SK-N-SH (cell line): Measurements from ENCODE around the gene CBS. TPM values are rescaled to one million over a fixed set of nuclear protein-coding genes. Genes with fewer than 3 reads are reported as not detected.
"Not testable (repeated sequence)": the region's sequence is repeated elsewhere in the genome, so short reads cannot be mapped to it uniquely, and the experiment has no call there.

Experiments used
- CTCF ChIA-PET: fragments of 300-600, 350-600 bp; formaldehyde crosslinking; extraction: SDS; loops from one replicate; lab custom pipeline; 2021; lab: Yijun Ruan, JAX
- POLR2A ChIA-PET: fragments of 350-600 bp; sonication (Branson Sonifier 250); formaldehyde crosslinking; extraction: SDS; loops from one replicate; lab custom pipeline; 2020; ENCODE audit warnings: antibody characterized with exemption, inconsistent platforms; lab: Yijun Ruan, JAX
- DNase-seq: peaks from one replicate; pipeline ENCODE4 v3.0.0; 2012
- H2AFZ ChIP-seq: fragments of 200-600 bp; sonication (generic); 2 replicates; pipeline ENCODE4 v1.8.1; 2016; ENCODE audit warnings: antibody characterized with exemption, mild to moderate bottlenecking, low read depth
- H3F3A ChIP-seq: fragments of 200-600 bp; sonication (generic); replicated peaks from 2 replicates; pipeline ENCODE3; 2016; ENCODE audit warnings: antibody characterized with exemption, mild to moderate bottlenecking; ENCODE audit not compliant: insufficient read depth
- H3K27ac ChIP-seq, 2 experiments: fragments of 200-500 bp in 1 of 2; fragments of 200-600 bp in 1 of 2; sonication (Bioruptor generic) in 1 of 2; sonication (generic), shearing (Covaris generic) in 1 of 2; 2 replicates each; pipeline versions ENCODE4 v1.5.1 to v1.6.1; 2014 to 2016; ENCODE audit warnings: low read depth in 2 of 2, inconsistent platforms in 1 of 2, low read length in 1 of 2, mild to moderate bottlenecking in 1 of 2, mixed read lengths in 1 of 2
- H3K27me3 ChIP-seq: fragments of 200-600 bp; sonication (generic), shearing (Covaris generic); 2 replicates; pipeline ENCODE4 v1.6.1; 2016; ENCODE audit warnings: mixed run types; ENCODE audit not compliant: insufficient read depth
- H3K36me3 ChIP-seq, 2 experiments: fragments of 200-500 bp in 1 of 2; fragments of 200-600 bp in 1 of 2; sonication (Bioruptor generic) in 1 of 2; sonication (generic) in 1 of 2; replicated peaks in 1 of 2; 2 replicates each; pipeline versions ENCODE3 to v1.5.1; 2014 to 2016; ENCODE audit warnings: low read length in 1 of 2, mild to moderate bottlenecking in 1 of 2; ENCODE audit not compliant: insufficient read depth in 2 of 2, control insufficient read depth in 1 of 2
- H3K4me1 ChIP-seq, 2 experiments: fragments of 200-500 bp in 1 of 2; fragments of 200-600 bp in 1 of 2; sonication (Bioruptor generic) in 1 of 2; sonication (generic), shearing (Covaris generic) in 1 of 2; 2 replicates each; pipeline versions ENCODE4 v1.5.1 to v1.6.1; 2014 to 2016; ENCODE audit warnings: low read depth in 1 of 2, low read length in 1 of 2, mixed run types in 1 of 2; ENCODE audit not compliant: insufficient read depth in 2 of 2, control insufficient read depth in 1 of 2
- H3K4me2 ChIP-seq: fragments of 200-600 bp; sonication (generic), shearing (Covaris generic); 2 replicates; pipeline ENCODE4 v1.6.1; 2017; ENCODE audit warnings: mixed run types
- H3K4me3 ChIP-seq, 2 experiments: fragments of 200-500 bp in 1 of 2; fragments of 200-600 bp in 1 of 2; sonication (Bioruptor generic) in 1 of 2; sonication (generic), shearing (Covaris generic) in 1 of 2; 2 replicates each; pipeline versions ENCODE4 v1.5.1 to v1.8.1; 2014 to 2016; ENCODE audit warnings: low read depth in 2 of 2, inconsistent platforms in 1 of 2, low read length in 1 of 2, mild to moderate bottlenecking in 1 of 2, mixed read lengths in 1 of 2, moderate library complexity in 1 of 2
- H3K79me2 ChIP-seq: fragments of 200-600 bp; sonication (generic); 2 replicates; pipeline ENCODE4 v1.8.1; 2017; ENCODE audit warnings: mild to moderate bottlenecking; ENCODE audit not compliant: insufficient read depth
- H3K9ac ChIP-seq: fragments of 200-600 bp; sonication (generic); 2 replicates; pipeline ENCODE4 v1.6.1; 2017; ENCODE audit warnings: mixed run types
- H3K9me2 ChIP-seq: fragments of 200-600 bp; sonication (generic); 2 replicates; pipeline ENCODE4 v1.6.1; 2017; ENCODE audit warnings: mixed run types
- H3K9me3 ChIP-seq: fragments of 200-600 bp; sonication (generic); 2 replicates; pipeline ENCODE4 v1.6.1; 2017; ENCODE audit warnings: mixed run types, mild to moderate bottlenecking, moderate library complexity
- H4K20me1 ChIP-seq: fragments of 200-600 bp; sonication (generic); 2 replicates; pipeline ENCODE4 v1.6.1; 2017; ENCODE audit warnings: mild to moderate bottlenecking, mixed run types; ENCODE audit not compliant: insufficient read depth
- WGBS: methylation state at CpG from one replicate; pipeline ENCODE4 v1.1.6; 2017; ENCODE audit warnings: low lambda C conversion rate; 5-methylcytosine and 5-hydroxymethylcytosine counted together
- polyA plus RNA-seq, 3 experiments: library from polyadenylated mRNA; depleted of rRNA; stranded (reverse); fragments of >200 nt; gene quantifications; 2 replicates each; pipeline ENCODE4 v1.2.3, GENCODE V29; 2012

The CBS gene
- polyA plus RNA-seq, 1 of the 3 experiments (the other 2 are of a cell fraction): 15.1 TPM

GRCh38 chr21:43072742-43073141 is 2.9 kb downstream of the CBS start:
- H2AFZ ChIP-seq, H3K4me3 ChIP-seq, H3K27me3 ChIP-seq, CTCF ChIA-PET, H3K4me2 ChIP-seq, H3F3A ChIP-seq, H4K20me1 ChIP-seq, H3K79me2 ChIP-seq, POLR2A ChIA-PET, H3K27ac ChIP-seq, DNase-seq, H3K4me1 ChIP-seq, H3K9me2 ChIP-seq, H3K9me3 ChIP-seq, H3K36me3 ChIP-seq, H3K9ac ChIP-seq: not testable (repeated sequence)
- no CpG with 5 or more reads among the region's 11 CpGs for WGBS

- H3K79me2 ChIP-seq, H3K4me3 ChIP-seq, H3K36me3 ChIP-seq, DNase-seq, H2AFZ ChIP-seq, H3K4me2 ChIP-seq, CTCF ChIA-PET, H3K9ac ChIP-seq, H3K27ac ChIP-seq, H4K20me1 ChIP-seq, H3F3A ChIP-seq, H3K4me1 ChIP-seq, POLR2A ChIA-PET, H3K27me3 ChIP-seq, H3K9me3 ChIP-seq, H3K9me2 ChIP-seq: not testable (repeated sequence)
- no CpG with 5 or more reads among the region's 10 CpGs for WGBS
Observed at GRCh38 chr21:43069682-43070081, 6.0 kb downstream of the CBS start.

DNA sequence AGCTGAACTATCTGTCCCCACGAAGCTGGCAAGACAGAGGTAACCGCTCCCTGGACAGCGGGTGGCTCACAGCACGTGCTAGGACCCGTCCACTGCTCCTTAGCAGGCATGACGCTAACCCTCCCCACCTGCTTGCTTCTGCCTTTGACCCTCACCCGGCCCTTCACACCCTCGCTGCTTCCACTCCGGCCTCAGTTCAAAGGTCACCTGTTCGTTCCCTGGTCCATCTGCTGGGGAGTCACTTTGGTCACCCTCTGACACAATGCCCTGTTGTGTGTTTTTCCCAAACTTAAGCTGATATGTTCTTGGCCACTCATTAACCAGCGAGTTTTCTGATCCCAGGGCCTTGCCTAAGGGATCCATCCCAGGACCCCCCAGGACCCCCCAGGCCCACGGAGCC is 7.6 kb downstream of the CBS start:
- H4K20me1 ChIP-seq, H3K4me2 ChIP-seq, H3F3A ChIP-seq, DNase-seq, H3K9me2 ChIP-seq, H3K79me2 ChIP-seq, POLR2A ChIA-PET, H3K27me3 ChIP-seq, H3K36me3 ChIP-seq, H3K4me1 ChIP-seq, H3K9ac ChIP-seq, H2AFZ ChIP-seq, CTCF ChIA-PET, H3K9me3 ChIP-seq, H3K4me3 ChIP-seq, H3K27ac ChIP-seq: not testable (repeated sequence)
- 83% methylated on average over 4 of the region's 12 CpGs for WGBS

DNA sequence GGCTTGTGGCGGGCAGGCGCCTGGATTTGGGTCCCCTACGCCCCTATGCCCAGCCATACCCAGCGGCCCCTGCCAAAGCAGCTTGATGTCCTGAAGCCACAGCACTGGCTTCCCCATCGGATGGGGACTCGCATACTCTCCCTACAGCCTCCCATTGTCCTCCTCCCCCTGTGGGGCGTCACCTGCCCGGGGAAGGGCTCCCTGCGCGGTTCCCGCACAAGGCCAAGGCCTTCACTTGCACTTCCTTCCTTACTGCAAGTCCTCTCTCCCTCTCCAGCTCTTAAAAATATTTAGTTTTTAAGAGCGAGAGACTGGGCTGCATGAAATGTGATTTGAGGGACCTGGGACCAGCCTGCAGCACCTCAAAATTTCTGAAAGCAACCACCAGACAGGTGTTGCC is 8.9 kb downstream of the CBS start:
- H3F3A ChIP-seq, H4K20me1 ChIP-seq, H3K4me1 ChIP-seq, H3K9ac ChIP-seq, H2AFZ ChIP-seq, H3K27ac ChIP-seq, DNase-seq, POLR2A ChIA-PET, H3K9me3 ChIP-seq, H3K4me2 ChIP-seq, H3K27me3 ChIP-seq, CTCF ChIA-PET, H3K9me2 ChIP-seq, H3K79me2 ChIP-seq, H3K4me3 ChIP-seq, H3K36me3 ChIP-seq: not testable (repeated sequence)
- WGBS: 100% methylated on average over 1 of the region's 12 CpGs

- no CpG with 5 or more reads among the region's 30 CpGs for WGBS
- H3K27me3 ChIP-seq, CTCF ChIA-PET: not testable (repeated sequence)
Observed at GRCh38 chr21:43065991-43066390, 9.6 kb downstream of the CBS start.

GRCh38 chr21:43064265-43064917 is 11.2 kb downstream of the CBS start:
- no CpG with 5 or more reads among the region's 22 CpGs for WGBS
- CTCF ChIA-PET, H3K27ac ChIP-seq, H3K9me3 ChIP-seq, H3K9ac ChIP-seq, H4K20me1 ChIP-seq, H3K9me2 ChIP-seq, H3K27me3 ChIP-seq, H3F3A ChIP-seq, POLR2A ChIA-PET, DNase-seq, H2AFZ ChIP-seq, H3K4me2 ChIP-seq, H3K4me3 ChIP-seq, H3K36me3 ChIP-seq, H3K4me1 ChIP-seq, H3K79me2 ChIP-seq: not testable (repeated sequence)

More at GRCh38 chr21:43065991-43066390, 9.6 kb downstream of the CBS start:
- H3K9me3 ChIP-seq, H3K9ac ChIP-seq, H4K20me1 ChIP-seq, H2AFZ ChIP-seq, H3K36me3 ChIP-seq, H3K79me2 ChIP-seq, H3K27ac ChIP-seq, H3K4me2 ChIP-seq, H3K4me1 ChIP-seq, DNase-seq, H3K4me3 ChIP-seq, H3F3A ChIP-seq, H3K9me2 ChIP-seq, POLR2A ChIA-PET: not testable (repeated sequence)
